Mesangial cell (primary cell): Measurements from ENCODE around the gene LRRC53. TPM values are rescaled to one million over a fixed set of nuclear protein-coding genes. Genes with fewer than 3 reads are reported as not detected.

Experiments
- total RNA-seq: library from RNA; depleted of rRNA; stranded (reverse); fragments of >200 nt; gene quantifications from 2 replicates; pipeline ENCODE4 v1.2.3, GENCODE V29; 2015

Gene LRRC53
- not detected in 2 replicates for total RNA-seq

GRCh38 chr1:74512170-74512915 is at the start of gene LRRC53:
LRRC53 (minus strand) TSS chr1:74512611; CDS start chr1:74483349, 29,262 bp downstream.

Other genes with a start within 250 kb of the LRRC53 start
- not detected in 2 replicates for gene ERICH3, start 161.2 kb upstream of the LRRC53 start, total RNA-seq
- gene CRYZ, start 220.4 kb upstream of the LRRC53 start, total RNA-seq: 60.0 and 83.3 TPM in 2 replicates
- 4.8 and 6.7 TPM in 2 replicates for gene TYW3, start 220.5 kb upstream of the LRRC53 start, total RNA-seq